GM19351 (cell line): ENCODE results near the gene ASMTL.
A peak's percentile ranks its signal among the peaks of the same experiment; 100 is the strongest.
"Not testable (repeated sequence)": the region's sequence is repeated elsewhere in the genome, so short reads cannot be mapped to it uniquely, and the experiment has no call there.

Experiments
- ATAC-seq: cut with Tn5 transposase; IDR thresholded peaks from one replicate; pipeline ENCODE4 v1.9.1; 2021; ENCODE audit warnings: mild to moderate bottlenecking, moderate library complexity; ENCODE audit not compliant: unreplicated experiment

Gene ASMTL

DNA sequence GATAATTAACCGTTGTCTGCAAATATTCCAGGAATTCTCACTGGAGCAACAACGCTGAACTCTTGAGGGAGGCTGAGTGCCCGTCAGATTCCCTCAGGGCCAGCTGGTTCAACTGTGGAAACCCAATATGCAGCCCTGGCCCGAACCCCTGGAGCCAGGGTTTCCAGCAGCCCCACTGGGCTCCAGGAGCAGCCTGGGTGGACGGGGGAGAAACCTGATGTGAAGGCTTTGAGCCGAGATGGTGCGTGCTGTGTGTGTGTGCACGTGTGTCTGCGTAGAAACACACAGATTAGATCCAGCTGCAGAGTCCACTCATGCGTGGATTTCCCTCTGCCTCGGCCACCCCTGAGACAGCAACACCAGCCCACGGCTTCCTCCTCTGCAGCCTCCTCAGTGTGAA is 41.4 kb downstream of the ASMTL start:
- ATAC-seq = no peak

- ATAC-seq = no peak
Measured at GRCh38 chrX:1407035-1407434, 45.7 kb downstream of the ASMTL start.

DNA sequence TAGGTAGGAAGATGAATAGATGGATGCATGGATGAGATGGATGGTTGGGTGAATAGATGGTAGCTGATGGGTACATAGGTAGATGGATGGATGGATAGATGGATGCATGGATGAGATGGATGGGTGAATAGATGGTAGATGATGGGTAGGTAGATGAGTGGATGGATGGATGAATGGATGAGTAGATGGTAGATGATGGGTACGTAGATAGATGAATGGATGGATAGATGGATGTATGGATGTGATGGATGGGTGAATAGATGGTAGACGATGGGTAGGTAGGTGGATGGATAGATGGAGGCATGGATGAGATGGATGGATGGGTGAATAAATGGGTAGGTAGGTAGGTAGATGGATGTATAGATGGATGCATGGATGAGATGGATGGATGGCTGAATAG is 46.9 kb downstream of the ASMTL start:
- ATAC-seq = not testable (repeated sequence)

- ATAC-seq = not testable (repeated sequence)
Measured at GRCh38 chrX:1403867-1404266, 48.8 kb downstream of the ASMTL start.

GRCh38 chrX:1403228-1403627 is 49.5 kb downstream of the ASMTL start:
- ATAC-seq = no peak

GRCh38 chrX:1401611-1402430 is 50.9 kb downstream of the ASMTL start:
- no peak for ATAC-seq

GRCh38 chrX:1400742-1401471 is 51.8 kb downstream of the ASMTL start:
- ATAC-seq = no peak

DNA sequence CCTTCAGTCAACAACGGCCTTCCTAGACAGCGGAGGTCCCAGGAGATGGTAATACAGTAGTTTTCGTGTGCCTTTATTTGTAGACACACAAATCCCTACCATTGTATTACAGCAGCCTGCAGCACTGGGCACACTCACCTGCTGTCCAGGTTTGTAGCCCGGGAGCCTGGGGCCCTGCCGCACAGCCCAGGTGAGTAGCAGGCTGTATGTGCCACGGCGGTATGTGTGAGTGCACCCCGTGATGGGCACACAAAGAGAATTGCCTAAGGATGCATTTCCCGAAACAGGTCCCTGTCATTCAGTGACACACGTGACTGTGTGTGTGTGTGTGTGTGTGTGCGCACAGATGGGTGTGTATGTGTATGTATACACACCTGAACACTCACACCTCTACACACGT is 52.7 kb downstream of the ASMTL start:
- ATAC-seq = no peak

- ATAC-seq = no peak
Measured at GRCh38 chrX:1398431-1399340, 54.0 kb downstream of the ASMTL start.

- no peak for ATAC-seq
Measured at GRCh38 chrX:1397441-1398270, 55.1 kb downstream of the ASMTL start.

- no peak for ATAC-seq
Measured at GRCh38 chrX:1397001-1397400, 55.7 kb downstream of the ASMTL start.

- no peak for ATAC-seq
Measured at GRCh38 chrX:1395646-1396216, 57.0 kb downstream of the ASMTL start.

DNA sequence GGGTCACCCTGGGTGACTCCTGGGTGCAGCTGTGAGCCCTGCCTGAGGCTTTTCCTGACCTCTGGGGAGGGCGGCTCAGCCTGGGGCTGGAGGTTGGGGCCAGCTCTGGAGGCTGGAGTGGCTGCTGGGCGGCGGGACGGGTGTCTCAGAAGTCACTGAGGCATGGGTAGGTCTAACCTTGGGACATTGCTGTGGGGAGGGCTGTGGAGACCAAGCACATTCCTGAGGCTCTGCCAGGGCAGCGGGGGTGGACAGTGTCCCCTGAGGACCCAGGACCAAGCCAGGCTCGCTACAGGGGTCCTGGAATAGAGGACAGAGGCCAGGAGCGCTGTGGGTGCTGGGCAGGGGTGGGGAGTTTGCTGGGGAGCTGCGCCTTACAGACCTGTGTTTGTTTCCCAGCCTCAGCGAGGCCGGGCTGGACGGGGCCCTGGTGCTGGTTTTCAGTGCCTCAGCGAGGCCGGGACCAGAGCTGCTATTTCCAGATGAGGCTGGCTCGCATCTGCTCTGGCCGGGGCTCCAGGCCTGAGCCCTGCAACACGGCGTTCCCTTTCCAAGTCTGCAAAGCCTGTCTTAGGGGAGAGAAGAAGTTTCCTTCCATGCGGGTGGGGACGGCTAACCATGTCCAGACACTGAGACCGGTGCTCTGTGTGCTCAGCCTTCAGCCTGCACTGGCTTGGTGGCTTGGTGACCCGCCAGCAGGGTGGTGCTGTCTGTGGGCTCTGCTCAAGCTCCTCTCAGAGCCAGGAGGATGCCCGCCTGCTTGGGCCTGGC is 57.8 kb downstream of the ASMTL start:
- ATAC-seq = no peak

DNA sequence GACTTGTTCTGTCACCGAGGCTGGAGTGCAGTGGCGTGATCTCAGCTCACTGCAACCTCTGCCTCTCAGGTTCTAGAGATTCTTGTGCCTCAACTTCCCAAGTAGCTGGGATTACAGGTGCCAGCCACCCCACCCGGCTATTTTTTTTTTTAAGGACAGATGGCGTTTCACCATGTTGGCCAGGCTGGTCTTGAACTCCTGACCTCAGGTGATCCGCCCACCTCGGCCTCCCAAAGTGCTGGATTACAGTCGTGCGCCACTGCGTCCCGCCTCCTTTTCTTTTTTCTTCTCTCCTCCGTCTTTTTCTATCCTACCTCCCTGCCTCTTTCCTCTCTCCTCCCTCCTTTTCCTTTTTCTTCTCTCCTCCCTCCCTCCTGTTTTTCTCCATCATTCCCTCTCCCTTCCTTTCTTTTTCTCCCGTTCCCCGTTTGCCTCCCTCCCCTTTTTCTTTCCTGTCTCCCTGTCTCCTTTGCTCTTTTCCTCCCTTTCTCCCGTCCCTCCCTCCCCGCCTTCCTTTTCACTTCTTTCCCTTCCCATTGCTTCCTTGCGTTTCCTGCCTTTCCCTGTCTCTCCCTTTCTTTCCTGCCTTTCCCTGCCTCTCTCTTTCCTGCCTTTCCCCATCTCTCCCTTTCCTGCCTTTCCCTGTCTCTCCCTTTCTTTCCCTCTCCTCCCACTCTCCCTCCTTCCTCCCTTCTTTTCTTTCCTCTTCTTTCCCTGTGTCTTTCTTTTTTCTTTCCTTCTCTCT is 58.7 kb downstream of the ASMTL start:
- no peak for ATAC-seq

DNA sequence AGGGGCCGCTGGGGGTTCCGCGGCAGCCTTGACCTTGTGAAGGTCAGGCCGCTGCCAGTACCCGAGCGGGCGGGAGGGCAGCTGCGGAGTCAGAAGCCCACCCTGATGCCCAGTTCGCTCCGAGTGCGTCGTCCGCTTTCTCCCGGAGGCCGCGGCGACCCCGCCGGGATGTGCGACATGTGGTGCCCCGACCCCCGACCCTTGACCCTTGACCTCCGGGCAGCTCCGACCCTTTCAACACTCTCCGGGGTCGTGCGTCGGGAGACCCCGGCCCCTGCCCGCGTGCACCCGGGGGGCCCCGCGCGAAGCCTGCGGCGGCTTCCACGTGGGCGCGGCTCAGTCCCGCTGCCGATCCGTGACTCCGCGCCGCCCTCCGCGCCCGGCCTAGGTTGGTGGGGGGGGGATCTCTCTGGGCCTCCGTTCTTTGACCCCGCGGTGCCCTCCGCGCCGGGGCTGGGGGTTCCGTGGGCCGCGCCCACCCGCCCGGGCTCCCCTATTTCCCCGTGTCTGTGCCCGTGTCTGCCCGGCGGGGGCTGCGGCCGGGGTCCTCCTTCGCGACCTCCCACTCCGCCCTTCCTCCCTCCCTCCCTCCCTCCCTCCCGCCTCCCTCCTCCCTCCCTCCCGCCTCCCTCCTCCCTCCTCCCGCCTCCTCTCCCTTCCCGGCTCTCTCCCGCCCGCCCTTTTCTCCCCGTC is 60.2 kb downstream of the ASMTL start:
- peak; percentile 32 for ATAC-seq

DNA sequence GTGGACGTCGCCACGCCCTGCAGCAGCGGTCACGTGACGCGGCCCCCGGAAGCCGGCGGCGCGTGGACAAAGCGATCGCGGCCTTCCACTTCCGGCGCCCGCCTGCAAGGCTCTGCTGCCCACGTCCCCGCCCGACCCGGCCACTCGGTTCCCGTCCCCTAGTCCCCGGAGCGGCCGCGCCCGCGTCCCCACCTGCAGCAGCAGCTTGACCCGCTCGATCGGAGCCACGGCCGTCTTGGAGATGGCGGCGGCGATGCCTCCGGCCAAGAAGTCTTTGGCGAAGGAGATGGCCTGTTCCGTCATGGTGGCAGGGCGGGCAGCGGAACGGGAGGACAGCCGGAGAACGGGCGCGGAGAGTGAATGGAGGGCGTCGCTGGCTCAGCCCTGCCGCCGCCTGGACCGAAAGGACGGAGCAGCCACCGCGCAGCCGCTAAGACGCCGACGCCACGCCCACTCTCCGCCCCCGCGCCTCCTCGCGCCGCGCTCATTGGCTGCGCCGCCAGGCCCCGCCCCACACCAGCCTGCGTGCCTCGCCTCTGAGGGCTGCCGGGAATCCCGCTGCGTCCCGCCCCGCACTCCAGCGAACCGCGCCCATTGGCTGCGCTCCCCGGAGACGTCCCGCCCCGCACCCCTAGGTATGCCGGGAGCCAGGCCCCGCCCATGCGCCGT is 60.9 kb downstream of the ASMTL start, which contains the start of gene SLC25A6:
SLC25A6 (minus strand) TSS at position 407 of the 669 bp plus-strand sequence; CDS start at position 303, 104 bp downstream.
- ATAC-seq = peak; percentile 93

GRCh38 chrX:1391370-1391706 is 61.4 kb downstream of the ASMTL start:
- no peak for ATAC-seq
